C4-2B (cell line): ENCODE results near the gene LGI4.

ENCODE experiments used
- H3K27ac ChIP-seq: fragments of 450-650 bp; 2 replicates; pipeline ENCODE4 v1.5.1; 2017
- CTCF ChIP-seq: fragments of 450-650 bp; conservative IDR thresholded peaks from 2 replicates; pipeline ENCODE4 v1.5.1; 2017; ENCODE audit warnings: mild to moderate bottlenecking
- ZFX ChIP-seq: fragments of 450-650 bp; IDR thresholded peaks from 2 replicates; pipeline ENCODE4 v1.6.1; 2017

LGI4 gene

GRCh38 chr19:35083691-35084508 lies 51.0 kb downstream of the LGI4 start:
- TF ChIP-seq CTCF (no peak), ZFX (no peak)
- H3K27ac ChIP-seq = no peak overlapping the region

- TF ChIP-seq ZFX (no peak), CTCF (no peak)
- no peak overlapping the region for H3K27ac ChIP-seq
Observed at GRCh38 chr19:35081201-35081600, 53.7 kb downstream of the LGI4 start.

GRCh38 chr19:35080613-35081170 lies 54.2 kb downstream of the LGI4 start:
- no peak overlapping the region for H3K27ac ChIP-seq
- TF ChIP-seq CTCF (no peak), ZFX (no peak)

GRCh38 chr19:35079826-35080225 lies 55.0 kb downstream of the LGI4 start:
- no peak overlapping the region for H3K27ac ChIP-seq

GRCh38 chr19:35077411-35078223 lies 57.2 kb downstream of the LGI4 start:
- TF ChIP-seq ZFX (no peak), CTCF (no peak)
- no peak overlapping the region for H3K27ac ChIP-seq

More at GRCh38 chr19:35079826-35080225, 55.0 kb downstream of the LGI4 start:
- TF ChIP-seq ZFX (no peak), CTCF (no peak)

- no peak overlapping the region for H3K27ac ChIP-seq
- TF ChIP-seq CTCF (no peak), ZFX (no peak)
Observed at GRCh38 chr19:35076657-35077056, 58.2 kb downstream of the LGI4 start.

- H3K27ac ChIP-seq = no peak overlapping the region
- TF ChIP-seq ZFX (no peak), CTCF (no peak)
Observed at GRCh38 chr19:35076026-35076370, 58.9 kb downstream of the LGI4 start.
